ENCODE results near the gene TM4SF20.

TM4SF20 gene, protein sequence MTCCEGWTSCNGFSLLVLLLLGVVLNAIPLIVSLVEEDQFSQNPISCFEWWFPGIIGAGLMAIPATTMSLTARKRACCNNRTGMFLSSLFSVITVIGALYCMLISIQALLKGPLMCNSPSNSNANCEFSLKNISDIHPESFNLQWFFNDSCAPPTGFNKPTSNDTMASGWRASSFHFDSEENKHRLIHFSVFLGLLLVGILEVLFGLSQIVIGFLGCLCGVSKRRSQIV

DNA sequence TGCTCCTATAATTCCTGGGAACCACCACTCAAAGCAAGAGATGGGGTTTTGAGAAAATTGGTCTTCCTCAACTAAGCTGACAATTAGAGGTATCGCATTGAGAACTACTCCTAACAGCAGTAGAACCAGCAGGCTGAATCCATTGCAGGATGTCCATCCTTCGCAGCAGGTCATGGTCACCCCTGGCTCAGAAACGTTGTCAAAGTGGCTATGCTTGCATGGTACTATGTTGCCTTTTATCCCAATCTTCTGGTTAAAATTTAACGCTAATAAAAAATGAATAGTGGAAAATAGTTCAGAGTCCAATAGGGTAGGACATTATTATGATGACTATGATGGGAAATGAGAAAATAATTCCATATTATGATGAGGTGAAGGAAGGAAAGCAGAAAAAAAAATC lies at the start of gene TM4SF20:
Gene TM4SF20, minus strand, starts transcription at position 212 of the 400 bp plus-strand sequence. Its CDS starts 38 bp downstream, at position 174.
- DNase-seq (ENCODE audit: low read depth in 2 of 2), result no peak

DNA sequence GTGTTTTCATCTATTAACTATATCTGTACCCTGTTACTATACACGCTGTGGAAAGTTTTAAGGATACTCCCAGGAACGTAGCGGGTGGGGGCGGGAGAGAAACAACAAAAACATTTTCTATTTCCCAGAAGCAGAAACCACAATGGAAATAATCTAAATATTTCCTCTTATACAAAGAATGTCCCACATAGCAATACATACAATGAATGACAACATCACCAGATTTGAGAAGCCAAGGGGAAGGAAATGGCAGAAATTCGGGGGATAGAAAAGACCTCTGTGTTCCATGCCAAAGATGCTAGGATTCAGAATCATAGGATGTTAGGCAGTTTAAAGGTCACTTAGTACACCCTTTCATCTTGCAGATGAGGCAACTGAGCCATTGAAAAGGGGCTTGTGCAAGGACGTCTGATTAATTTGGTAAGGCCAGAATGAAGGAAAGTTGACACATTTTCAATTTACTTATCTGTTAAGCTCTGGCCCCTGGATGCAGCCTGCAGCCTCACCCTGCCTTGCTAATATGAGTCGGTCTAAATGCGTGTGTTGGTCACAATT lies 49.7 kb upstream of the TM4SF20 start:
- no peak for DNase-seq (ENCODE audit: low read depth in 2 of 2)

DNA sequence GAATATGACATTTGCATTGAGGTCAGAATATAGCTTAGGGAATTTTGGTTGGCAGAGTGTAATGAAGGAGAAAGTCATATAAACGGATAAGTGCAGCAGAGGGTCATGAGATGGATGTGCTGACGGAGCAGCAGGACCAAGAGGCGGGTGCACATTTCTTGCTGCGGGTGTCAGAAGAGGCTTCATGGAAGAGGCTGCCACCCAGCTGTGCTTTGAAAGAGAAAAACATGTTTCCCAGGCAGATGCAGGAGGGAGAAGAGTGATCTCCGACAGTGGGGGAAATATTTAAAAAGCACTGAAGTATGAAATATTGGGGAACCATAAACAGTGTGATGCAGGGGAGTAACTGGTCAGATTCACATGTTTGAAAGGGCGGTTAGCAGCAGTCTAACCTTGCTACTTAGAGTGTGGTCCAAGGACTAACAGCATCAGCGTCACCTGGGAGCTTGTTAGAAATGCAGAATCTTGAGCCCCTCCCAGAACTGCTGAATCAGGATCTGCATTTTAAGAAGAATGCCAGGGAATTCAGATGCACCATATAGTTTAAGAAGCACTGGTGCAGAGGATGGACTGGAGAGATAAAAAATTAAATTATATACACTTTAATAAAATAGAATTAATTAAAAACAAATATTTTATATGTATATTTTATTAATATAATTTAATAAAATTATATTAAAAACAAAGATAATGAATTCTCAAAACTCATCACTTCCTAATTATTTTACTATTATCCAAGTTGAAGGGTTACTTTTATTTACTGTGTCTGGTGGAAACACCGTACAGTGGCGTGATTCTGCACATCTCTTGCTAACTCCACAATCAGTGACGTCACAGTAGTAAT lies 44.8 kb upstream of the TM4SF20 start:
- DNase-seq (ENCODE audit: low read depth in 2 of 2), result no peak

DNA sequence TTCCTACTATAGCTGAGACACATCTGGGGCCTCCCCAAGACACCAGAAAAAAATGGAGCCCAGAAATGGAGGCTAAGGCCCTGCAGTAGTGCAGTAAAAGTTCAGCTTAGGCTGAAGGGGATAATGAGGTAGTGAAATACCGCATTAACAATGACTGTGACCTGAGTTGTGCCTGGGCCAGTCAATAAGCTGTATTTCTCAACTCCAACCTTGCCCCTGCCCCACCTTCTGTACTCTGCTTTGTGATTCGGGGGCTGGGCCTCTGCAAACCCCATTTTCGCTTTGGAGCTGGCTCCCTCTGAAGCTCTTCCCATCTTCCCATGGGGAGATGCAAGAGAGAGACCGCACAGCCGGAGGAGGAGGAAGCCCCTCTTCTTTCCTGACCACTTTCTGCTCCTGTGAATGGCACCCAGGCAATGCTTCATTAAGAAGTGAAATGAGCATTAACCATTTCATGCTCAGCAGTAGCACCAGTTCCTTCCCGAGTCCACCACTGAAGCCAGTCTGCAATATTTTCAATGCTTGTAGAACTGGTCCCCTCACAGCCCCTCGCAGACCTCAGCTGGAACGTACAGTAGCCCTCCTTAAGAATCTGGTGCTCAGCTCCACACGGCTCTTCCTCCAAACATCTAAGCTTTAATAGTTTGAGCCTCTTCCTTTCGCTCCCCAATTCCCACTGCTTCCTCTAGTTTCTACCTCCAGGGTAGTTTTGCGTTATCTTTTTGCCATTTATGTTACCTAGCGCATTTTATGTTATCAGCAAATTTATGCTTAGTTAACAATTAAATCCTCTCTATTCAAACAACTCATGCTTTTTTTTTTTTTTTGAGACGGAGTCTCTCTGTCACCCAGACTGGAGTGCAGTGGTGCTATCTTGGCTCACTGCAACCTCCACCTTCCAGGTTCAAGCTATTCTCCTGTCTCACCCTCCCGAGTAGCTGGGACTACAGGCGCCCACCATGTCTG lies 41.3 kb upstream of the TM4SF20 start:
- DNase-seq (ENCODE audit: low read depth in 2 of 2), result no peak

DNA sequence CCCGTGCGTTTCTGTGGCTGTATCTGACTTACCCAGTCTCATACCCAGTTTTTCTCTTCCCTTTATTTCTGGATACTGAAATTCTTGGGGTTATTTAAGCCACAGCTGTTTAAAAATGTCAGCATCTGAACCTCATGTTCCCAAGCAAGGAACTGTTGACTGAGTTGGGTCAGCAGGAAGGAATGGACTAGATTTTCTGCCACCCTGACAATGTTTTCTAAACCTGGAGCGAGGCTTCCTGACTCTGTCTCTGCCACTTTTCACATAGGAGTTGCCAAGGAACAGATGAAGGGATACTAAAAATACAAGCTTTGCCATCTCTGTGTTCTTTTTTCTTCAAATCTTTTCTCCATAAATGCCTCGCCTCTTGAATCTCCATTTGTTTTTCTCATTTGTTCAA lies 37.6 kb upstream of the TM4SF20 start:
- DNase-seq (ENCODE audit: low read depth in 2 of 2), result no peak

DNA sequence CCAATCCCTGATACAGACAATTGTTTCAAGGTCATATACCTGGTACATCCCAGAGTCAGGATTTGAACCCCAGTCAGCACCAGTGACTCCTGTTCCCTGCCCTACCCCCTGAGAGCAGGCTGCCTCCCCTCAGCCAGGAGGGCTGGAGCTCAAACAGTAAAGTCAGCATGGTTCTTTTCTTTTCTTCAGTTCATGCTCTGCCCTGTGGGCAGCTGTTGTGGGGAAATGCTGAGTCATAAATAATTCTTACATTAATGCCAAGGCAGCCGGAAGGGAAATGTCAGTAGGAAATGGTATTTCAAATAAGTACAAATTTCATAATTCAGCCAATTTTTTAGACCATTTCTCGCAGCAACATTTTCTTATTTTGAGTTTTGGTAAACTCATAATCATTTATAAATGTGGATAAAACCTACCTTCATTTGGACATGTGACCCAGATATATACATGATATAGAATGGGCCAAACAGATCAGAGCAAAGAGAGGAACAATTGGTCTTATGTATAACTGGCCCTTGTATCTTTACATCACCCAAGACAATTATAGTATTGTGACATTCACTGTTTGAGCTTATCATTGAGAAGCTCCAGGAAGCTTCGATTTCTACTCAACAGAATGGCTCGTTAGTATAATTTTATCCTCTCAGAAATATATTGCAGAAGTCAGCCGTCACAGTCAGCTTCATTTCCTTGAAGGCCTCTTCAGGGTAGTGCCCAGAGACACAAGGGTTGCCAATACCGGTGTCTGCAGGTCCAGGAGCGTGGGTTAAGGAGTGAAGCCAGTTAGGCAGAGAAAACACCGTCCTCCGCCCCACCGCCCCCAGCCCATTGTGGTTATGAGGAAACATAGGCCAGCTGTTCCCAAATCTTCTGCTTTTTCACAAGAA lies 36.7 kb upstream of the TM4SF20 start:
- DNase-seq (ENCODE audit: low read depth in 2 of 2), result no peak

DNA sequence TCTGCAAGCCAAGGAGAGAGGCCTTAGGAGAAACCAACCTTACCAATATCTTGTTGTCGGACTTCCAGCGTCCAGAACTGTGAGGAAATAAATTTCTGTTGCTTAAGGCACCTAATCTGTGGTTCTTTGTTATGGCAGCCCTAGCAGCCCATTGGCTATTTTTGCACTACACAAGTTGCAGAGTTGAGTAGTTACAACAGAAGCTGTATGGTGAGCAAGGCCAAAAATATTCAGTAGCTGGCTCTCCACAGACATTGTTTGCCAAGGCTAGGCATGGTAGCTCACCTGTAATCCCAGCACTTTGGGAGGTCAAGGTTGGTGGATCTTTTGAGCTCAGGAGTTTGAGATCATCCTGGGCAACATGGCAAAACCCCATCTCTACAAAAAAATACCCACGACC lies 35.7 kb upstream of the TM4SF20 start:
- no peak for DNase-seq (ENCODE audit: low read depth in 2 of 2)

DNA sequence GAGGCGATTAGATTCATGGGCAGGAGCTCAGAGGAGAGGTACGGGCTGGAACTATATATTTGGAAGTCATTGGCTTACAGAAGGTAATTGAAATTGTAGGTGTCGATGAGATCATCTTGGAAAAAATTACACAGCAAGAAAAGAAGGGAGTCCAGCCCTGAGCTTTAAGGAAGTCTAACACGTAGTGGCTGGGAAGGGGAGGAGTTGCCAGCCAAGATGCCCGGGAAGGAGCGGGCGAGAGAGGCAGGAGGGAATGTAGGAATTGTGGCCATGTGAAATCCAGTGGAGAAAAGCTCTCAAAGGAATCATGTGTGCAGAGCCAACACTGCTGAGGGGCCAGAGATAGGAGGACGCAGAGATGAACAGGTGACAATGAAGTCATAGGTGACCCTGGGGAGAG lies 34.3 kb upstream of the TM4SF20 start:
- no peak for DNase-seq (ENCODE audit: low read depth in 2 of 2)

DNA sequence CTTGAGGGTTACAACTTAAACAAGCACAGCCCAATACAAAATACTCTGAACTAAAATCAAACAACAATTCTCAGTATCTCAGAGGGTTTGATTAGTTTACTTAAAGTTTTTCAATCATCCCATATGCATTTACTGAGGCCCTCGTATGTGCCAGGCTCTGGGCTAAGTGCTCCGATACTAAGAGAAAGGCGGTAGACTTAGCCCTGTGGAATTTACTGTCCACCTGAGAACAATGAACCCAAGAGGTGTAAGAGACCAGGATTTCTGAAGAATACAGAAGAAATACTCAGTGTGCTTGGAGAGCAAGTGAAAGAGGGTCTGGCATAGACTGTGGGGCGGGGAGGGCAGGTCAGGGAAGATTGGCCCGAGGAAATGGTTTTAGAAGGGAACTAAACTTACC lies 33.8 kb upstream of the TM4SF20 start:
- no peak for DNase-seq (ENCODE audit: low read depth in 2 of 2)

DNA sequence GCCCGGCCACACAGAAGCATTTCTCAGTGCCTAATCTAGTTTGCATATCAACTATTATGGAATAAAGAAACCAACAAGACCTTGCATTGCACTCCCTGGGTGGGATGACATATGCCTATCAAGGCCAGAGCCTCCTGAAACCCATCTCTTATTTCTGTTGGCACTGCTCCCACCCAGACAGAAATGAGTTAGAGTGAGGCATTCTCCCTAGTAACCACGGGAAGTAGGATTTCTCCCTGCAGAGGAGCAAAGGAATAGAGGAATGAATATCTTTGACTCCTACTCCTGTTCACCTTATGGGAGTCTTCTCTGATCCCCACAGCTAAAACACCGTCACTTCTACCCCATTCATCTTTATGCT lies 32.9 kb upstream of the TM4SF20 start:
- DNase-seq (ENCODE audit: low read depth in 2 of 2), result no peak

DNA sequence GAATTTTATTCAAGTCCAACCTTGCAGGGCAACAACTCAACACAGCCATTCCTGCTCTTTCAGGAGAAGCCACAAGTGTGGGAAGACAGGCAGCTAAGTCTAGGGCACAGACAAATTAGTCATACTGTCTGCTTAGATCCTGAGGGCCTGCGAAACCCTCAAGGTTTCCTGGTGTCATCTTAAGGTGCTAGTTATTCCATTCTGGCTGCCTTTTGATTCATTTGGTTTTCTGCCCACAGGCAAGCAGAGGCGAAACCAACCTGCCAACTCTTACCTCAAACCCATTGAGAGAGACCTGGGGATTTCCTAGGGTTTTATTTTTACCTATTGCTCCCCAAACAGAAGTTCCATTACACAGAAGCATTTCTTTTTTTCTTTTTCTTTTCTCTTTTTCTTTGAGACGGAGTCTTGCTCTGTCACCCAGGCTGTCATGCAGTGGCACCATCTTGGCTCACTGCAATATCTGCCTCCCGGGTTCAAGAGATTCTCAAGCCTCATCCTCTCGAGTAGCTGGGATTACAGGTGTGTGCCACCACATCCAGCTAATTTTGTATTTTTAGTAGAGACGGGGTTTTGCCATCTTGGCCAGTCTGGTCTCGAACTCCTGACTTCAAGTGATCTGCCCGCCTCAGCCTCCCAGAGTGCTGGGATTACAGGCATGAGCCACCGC lies 32.3 kb upstream of the TM4SF20 start:
- DNase-seq (ENCODE audit: low read depth in 2 of 2), result peak; percentile 60 to 65

DNA sequence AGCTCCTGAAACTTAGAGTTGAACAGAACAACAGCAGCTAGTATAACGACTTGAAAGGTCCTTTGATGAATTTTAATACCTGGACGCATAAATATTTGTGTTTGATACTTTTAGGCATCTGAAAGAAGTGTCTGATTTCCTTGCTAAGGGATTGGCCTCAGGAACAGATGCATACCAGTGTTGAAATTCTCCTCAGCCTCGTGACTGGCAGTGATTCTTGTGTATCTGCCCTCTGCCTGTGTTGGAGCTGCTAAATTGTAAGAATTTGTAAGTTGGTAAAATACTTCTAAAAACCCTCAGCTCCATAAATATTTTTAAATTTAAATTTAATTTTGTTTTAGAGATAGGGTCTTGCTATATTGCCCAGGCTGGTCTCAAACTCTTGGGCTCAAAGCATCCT lies 31.1 kb upstream of the TM4SF20 start:
- no peak for DNase-seq (ENCODE audit: low read depth in 2 of 2)

DNA sequence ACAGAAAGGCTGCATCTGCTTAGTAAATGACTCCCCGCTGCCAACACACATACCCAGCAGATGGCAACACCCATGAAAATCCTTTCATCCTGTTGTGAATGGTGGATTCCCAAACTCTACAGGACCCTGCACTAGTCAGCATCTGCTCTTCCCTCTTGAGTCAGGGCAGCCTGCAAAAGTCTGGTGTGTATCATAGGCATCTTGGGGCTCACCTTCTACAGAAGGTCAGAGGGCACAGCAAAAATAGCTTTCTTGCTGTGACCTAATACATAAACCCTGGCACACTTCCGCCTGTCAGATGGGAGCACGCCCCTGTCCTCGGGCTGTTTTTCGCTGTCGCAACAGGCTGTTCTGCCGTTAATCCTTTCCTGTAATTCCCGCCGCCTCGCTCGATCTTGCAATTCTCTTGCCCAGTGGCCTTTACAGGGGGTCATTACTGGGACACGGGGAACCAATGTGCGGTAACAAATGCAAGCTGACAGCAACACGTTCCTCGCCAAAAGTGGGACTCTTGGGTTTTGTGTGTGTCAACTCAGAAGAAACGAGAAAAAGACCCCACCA lies 28.6 kb upstream of the TM4SF20 start:
- no peak for DNase-seq (ENCODE audit: low read depth in 2 of 2)

DNA sequence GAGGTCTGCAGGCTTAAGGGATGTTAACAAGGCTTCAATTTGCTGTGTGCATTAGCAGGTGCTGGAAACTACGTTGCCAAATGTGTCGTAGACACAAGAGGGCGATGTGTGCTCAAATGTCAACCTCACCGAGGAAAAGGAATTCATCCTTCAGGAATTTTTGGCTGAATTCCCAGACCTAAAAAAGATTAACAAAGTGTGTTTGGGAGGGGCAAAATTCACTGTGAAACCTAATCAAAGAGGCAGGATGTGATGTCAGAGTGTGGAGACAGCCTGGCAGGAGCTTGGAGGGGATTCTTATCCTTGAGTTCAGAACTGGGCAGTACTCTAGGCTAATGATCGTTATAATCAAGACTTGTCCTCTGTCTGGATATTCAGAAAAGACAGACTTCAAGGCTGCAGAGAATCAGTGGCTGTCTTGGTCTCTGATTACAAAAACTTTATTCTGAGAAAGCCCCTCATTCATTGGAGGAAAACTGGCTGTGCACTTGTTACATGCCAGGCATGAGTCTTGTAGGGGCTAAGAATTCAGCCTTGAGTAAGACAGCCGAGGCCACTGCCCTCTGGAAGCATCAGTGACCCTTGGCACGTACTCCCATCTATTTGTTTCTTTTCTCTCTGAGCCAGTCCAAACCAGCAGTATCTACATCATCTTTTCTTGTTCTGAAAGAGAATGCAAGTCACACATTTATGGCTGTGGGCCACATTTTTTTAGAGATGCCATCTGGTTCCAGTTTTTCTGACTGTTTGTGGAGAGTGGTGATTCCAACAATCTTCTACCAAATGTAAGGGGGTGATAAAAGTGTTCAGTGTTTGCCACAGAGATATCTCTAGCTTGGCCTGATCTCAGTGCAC lies 27.3 kb upstream of the TM4SF20 start:
- no peak for DNase-seq (ENCODE audit: low read depth in 2 of 2)

DNA sequence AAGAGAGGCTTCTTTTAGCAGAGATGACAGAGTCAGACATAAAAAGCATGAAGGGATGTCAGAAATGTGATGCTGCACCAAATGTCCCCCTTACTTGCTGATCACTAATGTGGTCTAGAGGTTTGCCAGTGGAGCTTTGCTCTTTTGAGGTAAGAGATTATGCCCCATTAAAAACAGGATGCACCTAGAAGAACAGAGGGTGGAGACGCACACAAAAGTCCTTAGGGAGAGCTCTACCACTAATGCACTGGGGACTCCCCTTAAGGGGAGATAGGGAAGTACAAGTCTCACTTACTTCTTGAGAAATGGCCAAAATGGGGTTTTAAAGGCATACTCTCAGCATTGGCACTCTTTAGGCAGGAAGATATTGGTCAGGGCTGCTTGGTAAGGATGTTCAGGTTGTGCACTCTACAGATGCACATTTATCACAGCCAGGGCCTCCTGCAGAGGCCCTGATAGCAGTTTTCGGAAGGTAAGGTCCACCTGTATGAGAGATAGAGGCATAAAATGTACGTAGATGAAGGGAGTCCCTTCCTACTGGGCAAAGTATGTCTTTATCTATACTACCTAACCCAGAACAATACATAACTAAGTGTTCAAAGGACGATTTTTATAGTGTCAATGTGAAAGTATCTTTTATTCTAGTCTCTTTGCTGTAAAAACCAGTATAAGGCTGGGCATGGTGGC lies 25.6 kb upstream of the TM4SF20 start:
- DNase-seq (ENCODE audit: low read depth in 2 of 2), result no peak

DNA sequence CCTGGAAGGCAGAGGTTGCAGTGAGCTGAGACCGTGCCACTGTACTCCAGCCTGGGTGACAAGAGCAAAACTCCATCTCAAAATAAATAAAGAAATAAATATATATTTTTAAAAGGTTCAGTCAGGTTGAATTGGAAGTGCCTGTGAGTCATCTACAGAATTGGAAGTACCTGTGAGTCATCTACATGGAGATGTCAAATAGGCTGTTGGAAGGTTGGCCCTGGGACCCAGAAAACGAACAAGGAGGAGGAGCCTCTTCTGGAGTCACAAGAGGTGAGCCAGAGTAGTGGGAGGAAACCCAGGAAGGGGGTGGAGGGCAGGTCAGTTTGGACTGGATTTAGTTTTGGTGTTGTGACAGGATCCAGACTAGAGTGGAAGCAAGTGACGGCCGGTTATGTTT lies 23.9 kb upstream of the TM4SF20 start:
- DNase-seq (ENCODE audit: low read depth in 2 of 2), result no peak

DNA sequence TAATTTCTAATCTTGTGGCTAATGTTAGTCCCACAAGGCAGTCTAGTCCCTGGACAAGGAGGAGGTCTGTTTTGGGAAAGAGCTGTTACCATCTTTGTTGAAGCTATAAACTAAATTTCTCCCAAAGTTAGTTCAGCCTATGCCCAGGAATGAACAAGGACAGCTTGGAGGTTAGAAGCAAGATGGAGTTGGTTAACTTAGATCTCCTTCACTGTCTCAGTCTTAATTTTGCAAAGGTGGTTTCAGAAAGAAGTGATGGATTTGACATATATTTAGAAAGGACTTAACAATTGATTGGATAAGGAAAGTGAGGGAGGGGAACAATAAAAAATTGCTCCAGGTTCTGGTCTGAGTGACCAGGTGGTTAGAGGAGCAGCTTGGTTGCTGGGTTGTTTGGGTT lies 23.2 kb upstream of the TM4SF20 start:
- no peak for DNase-seq (ENCODE audit: low read depth in 2 of 2)

DNA sequence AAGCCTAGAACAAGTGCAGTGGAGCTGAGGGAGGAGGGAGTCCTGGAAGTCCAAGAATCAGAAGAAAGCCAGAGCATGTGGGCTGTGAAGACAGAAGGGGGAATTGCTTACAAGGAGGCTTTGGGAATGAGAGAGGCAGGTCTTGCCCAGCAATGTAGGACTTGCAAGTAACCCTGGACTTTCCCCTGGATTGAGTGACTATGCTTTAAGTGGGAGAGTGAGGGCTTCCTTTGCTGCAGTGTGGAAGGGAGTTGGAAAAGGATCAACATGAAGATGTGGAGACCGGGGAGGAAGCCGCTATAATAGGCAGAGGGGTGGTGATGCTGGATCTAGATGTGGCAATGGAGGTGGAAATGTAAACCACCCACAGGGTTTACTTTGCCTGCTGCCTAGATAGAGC lies 22.4 kb upstream of the TM4SF20 start:
- DNase-seq (ENCODE audit: low read depth in 2 of 2), result no peak
